ENCODE results near the gene DCTN3. TPM values are rescaled to one million over a fixed set of nuclear protein-coding genes. Genes with fewer than 3 reads are reported as not detected.

The DCTN3 gene
- total and polyA plus RNA-seq, 9 of the 15 experiments (the other 6 are each of a cell fraction or from before 2014, with no cell fraction given), result 11.0 to 51.0 (median 41.9) TPM

- TF ChIP-seq ZKSCAN8 (CRISPR knock-in tag; IDR thresholded peaks at IDR 0.05) (no peak), CBFA2T2 (conservative IDR thresholded peaks at IDR 0.05) (peak; percentile 77), MECOM (CRISPR knock-in tag; IDR thresholded peaks at IDR 0.05) (no peak), RAD51 (IDR thresholded peaks at IDR 0.05; ENCODE audit: borderline replicate concordance, low read depth) (no peak), XRCC4 (IDR thresholded peaks at IDR 0.05; ENCODE audit: extremely low read depth, insufficient read depth, insufficient read length) (no peak), DPF2 (IDR thresholded peaks at IDR 0.05) (peak; percentile 37; the same call in 1 of the 2 replicates), LEF1 (IDR thresholded peaks at IDR 0.05) (no peak), NR2C2 (CRISPR knock-in tag; IDR thresholded peaks at IDR 0.05) (no peak), NR2C2 (tag; IDR thresholded peaks at IDR 0.05) (no peak), CHD2 (IDR thresholded peaks at IDR 0.05; ENCODE audit: low read depth, low read length) (no peak), ILF3 (IDR thresholded peaks at IDR 0.05; ENCODE audit: borderline replicate concordance) (no peak), DNMT1 (IDR thresholded peaks at IDR 0.05) (no peak), UBTF (IDR thresholded peaks at IDR 0.05; ENCODE audit: borderline replicate concordance in 1 of 2, low read depth in 2 of 2, low read length in 2 of 2) (no peak), BRCA1 (IDR thresholded peaks at IDR 0.05) (no peak), BRCA1 (CRISPR knock-in tag; IDR thresholded peaks at IDR 0.05) (no peak), KDM2B (CRISPR knock-in tag; IDR thresholded peaks at IDR 0.05) (no peak), CHD4 (IDR thresholded peaks at IDR 0.05; ENCODE audit: insufficient read depth, insufficient replicate concordance, low read depth, low read length, poor library complexity, severe bottlenecking) (no peak), ZNF589 (CRISPR knock-in tag; IDR thresholded peaks at IDR 0.05; ENCODE audit: low read depth) (no peak), CBFA2T3 (IDR thresholded peaks at IDR 0.05) (peak; percentile 90), TRIM24 (IDR thresholded peaks at IDR 0.05) (peak in 1 of 2 experiments; percentile 18; a peak in 1 of 4 replicates), HMG20A (CRISPR knock-in tag; conservative IDR thresholded peaks at IDR 0.05) (no peak), ZNF263 (CRISPR knock-in tag; IDR thresholded peaks at IDR 0.05; ENCODE audit: borderline replicate concordance) (peak; percentile 52; the same call in 1 of the 2 replicates), MTF1 (CRISPR knock-in tag; IDR thresholded peaks at IDR 0.05; ENCODE audit: borderline replicate concordance) (no peak)
- TF ChIP-seq, protein P1, sequence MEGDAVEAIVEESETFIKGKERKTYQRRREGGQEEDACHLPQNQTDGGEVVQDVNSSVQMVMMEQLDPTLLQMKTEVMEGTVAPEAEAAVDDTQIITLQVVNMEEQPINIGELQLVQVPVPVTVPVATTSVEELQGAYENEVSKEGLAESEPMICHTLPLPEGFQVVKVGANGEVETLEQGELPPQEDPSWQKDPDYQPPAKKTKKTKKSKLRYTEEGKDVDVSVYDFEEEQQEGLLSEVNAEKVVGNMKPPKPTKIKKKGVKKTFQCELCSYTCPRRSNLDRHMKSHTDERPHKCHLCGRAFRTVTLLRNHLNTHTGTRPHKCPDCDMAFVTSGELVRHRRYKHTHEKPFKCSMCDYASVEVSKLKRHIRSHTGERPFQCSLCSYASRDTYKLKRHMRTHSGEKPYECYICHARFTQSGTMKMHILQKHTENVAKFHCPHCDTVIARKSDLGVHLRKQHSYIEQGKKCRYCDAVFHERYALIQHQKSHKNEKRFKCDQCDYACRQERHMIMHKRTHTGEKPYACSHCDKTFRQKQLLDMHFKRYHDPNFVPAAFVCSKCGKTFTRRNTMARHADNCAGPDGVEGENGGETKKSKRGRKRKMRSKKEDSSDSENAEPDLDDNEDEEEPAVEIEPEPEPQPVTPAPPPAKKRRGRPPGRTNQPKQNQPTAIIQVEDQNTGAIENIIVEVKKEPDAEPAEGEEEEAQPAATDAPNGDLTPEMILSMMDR (IDR thresholded peaks at IDR 0.05 in 2 of 3, conservative IDR thresholded peaks at IDR 0.05 in 1 of 3; ENCODE audit: insufficient read depth in 2 of 3, low read depth in 1 of 3, low read length in 3 of 3), result no peak
These were observed 14.1 kb downstream of the DCTN3 start (continued) for GRCh38 chr9:34606190-34606589.

Measured in K562 (cell line).